ENCODE data around the gene SLC24A3.

SLC24A3 gene

DNA sequence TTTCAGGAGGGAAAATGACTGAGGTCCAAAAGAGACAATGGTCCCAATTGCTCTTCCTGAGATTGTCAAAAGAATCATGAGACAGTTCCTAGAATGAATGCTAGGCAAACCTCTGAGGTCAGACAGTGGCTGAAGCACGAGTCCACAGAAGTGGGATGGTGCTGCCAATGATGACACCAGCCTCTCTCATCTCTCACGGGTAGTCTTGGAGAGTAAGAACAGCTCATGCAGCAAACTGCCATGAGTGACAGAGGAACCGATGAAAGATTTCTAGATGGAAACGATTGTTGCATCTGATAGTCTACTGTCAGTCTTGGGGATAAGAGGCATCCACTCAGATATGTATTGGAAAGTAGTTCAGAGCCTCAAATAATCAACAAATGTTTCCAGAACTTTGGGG lies 188.7 kb downstream of the SLC24A3 start:
- no peak for DNase-seq

DNA sequence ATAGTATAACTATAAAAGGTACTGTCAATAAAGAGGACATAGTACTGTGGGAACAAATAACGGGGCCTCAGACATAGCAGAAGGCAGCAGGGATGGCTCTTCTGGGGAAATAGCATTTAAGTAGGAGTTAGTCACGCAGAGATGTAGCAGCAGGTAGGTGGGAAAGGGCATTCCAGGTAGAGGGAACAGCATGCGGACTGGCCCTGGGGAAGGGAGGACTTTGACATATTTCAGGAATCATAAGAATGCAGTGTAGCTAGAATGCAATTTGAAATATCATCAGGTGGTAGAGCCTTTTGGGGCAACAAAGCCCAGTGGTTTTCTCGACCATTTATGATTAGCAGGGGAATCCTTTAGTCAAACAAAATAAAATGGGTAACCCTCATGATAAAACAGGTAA lies 191.1 kb downstream of the SLC24A3 start:
- DNase-seq, result no peak

DNA sequence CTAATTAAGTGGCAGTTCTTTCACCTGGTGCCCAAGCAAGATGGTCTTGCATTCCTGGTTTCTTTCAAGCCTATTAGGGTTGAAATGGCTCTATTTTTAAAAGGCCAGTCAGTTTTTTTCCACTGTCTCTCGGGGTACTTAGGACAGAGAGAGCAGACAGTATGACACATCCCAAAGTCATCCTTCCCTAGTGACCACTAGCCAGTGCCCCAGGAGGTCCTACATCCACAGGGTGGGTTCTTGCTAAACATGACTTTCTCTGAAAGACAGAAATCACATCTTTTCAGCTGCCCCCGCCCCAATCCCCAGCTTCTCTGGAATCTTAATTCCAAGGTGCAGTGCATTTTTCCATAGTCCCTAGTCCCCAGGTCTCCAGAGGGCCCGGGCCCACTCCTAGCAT lies 192.4 kb downstream of the SLC24A3 start:
- DNase-seq, result no peak

DNA sequence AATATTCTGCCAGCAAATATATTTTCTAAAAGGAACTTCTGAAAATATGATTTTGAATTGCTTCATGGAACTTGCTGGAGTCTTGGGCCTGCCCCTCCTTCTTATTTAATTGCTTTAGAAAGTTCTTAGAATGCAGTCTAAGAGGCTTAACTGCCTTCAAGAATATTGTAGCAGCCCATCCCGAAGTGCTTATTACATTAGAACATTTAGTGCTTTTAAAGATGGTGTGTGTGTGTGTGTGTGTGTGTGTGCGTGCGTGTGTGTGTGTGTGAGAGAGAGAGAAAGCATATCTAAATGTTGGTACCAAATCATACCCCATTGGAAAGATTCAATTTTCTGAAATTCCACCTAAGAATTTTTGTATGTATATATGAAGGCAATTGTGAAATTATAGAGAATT lies 193.5 kb downstream of the SLC24A3 start:
- no peak for DNase-seq

DNA sequence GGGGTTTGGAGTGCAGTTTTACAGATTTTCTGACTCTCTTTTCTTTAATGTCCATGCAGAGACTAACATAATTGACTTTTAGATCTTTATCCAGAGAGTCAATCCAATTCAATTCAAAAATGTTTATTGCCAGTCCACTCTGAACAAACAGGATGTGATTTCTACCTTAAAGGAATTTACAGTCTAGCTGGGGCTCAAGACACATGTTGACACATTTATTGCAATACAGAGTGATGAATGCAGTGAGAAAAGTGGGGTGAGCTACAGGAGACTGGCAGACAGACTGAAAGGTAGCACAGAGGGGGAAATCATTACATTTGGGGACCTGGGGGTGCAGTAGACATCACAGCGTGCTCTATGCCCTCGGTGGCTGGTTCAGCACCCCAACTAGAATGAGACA lies 193.9 kb downstream of the SLC24A3 start:
- DNase-seq, result no peak

DNA sequence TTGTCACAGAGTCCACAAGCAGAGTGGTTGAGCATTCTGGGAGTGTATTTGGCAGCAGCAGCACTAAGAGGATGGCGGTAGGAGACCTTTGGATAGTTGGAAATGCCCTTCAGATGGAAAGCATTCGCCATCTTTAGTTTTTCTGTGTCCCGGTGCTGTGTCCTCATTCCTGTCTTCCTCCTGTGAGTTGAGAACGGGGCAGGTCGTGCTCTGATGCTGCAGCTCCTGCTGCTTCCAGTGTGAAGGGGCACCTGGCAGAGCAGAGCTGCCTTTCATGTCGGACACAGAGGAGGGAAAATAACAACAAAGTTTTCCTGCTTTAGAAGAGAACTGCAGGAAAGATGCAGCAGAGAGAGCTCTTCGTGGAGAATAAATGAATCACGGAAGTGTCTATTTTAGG lies 194.8 kb downstream of the SLC24A3 start:
- DNase-seq, result no peak

DNA sequence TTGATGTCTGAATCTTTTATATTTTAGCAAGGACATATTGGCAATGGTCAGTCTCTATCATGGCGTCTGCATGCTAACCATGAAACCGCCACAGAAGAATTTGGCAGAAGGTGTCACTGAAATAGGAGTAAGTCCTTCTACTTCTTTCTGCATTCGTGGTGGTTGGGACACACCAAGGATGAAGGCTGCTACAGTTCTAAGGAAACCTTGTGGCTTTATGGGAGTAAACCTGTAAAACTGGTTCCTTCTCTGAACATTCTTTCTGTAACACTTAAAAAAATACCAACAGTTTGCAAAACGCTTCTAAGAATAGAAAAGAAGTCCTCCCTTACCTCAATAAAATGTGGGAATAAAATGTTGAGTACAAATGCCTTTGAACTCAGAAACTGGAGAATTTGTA lies 195.3 kb downstream of the SLC24A3 start:
- DNase-seq, result no peak

DNA sequence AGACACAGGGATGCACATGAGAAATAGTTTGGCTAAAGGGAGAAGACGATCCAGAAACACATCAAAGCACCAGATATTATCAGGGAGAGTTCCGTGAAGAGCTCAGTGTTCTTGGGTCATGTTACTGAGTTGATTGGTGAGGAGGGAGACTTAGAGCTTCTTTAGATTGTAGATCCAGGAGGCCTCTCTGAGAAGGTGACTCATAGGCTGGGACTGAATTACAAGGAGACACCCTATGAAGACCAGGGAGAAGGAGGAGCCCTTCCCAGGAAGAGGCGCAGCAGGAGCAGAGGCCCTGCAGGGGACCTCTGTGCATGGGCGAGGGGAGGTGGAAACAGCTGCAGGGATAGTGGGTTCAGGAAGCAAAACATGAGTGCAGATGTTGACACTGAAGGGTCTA lies 196.5 kb downstream of the SLC24A3 start:
- no peak for DNase-seq

DNA sequence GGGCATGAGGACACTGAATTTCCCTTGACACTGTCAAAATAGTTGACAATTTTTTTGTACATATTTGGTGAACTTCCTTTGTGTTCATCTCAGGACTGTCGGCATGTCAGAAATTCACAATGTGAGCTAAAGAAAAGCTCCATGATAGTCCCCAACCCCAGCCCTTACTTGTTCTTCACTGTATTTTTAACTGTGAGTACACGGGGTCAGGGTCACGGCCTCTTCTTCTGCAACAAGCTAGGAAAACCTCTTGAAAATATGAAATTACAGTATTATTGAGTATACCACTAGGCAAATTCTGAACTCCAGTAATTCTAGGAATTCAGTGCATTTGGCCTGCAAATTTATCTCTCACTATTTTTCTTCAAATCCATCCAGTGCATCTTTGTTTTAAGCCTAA lies 199.4 kb downstream of the SLC24A3 start:
- no peak for DNase-seq

DNA sequence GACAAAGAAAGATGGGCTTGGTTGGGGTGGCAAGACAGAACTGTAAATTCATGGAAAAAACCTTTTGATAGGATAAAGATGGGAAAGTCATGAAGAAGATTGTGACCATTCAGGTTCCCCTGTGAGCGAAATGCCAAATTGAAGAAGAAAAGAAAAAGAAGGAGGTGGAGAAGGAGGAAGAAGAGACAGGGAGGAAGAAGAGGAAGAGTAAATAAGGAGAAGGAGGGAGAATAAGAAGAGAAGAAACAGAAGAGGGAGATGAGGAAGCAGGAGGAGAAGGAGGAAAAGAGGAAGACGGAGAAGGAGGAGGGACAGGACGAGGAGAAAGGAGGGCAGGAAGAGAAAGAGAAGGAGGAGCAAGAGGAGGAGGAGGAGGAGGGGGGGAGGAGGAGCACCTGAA lies 199.8 kb downstream of the SLC24A3 start:
- DNase-seq, result no peak

DNA sequence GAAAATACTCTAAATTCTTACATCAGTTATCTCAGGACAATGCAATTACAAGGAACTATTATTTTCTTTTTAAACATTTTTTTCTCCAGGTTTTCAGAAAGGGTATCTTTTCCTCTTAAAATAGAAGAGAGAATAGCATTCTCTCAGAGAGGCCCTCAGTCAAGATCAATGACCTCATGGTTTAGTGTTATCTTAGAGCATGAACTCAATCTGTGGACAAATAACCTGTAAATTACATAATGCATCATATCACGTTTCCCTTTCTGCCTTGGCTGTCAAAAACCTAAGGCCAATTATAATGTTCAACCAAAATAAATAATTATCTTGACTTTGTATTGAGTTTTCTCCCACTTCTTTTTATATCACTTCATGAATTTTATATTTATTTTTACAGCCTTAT lies 202.2 kb downstream of the SLC24A3 start:
- DNase-seq, result no peak

DNA sequence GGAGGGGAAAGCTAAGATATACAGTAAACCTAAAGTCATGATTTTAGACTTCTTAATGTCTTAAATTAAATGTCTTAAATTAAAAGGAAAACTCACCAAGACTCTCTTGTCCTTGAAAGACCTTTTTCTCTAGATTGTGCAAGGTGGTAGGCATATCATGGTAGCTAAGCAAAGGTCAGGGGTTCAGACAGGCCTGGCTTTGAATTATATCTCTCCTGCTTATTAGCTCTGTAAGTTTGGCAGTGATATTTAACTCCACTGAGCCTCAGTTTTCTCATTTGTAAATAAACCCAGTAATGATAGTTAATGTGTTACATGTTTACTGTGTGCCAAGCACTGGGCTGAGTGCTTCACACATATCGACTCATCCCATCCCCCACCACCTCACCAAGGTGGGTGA lies 203.3 kb downstream of the SLC24A3 start:
- DNase-seq, result no peak

DNA sequence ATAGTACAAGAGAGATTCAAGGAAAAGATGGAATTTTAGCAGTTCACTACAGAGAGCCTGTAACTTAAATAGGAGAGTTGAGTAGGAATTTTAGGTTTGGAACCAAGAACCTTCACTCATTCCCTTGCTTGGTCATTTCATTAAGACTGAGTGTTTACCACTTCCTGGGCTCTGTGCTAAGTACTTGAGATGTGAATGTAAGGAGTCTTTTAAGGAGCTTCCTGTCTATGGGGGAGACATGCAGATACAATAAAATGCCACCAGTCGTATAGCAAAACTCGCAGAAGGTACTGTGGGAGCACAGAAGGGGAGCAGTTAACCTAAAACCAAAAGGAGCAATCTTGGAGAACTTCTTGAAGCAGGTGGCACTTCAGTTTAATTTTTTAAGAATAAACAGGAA lies 204.2 kb downstream of the SLC24A3 start:
- no peak for DNase-seq

DNA sequence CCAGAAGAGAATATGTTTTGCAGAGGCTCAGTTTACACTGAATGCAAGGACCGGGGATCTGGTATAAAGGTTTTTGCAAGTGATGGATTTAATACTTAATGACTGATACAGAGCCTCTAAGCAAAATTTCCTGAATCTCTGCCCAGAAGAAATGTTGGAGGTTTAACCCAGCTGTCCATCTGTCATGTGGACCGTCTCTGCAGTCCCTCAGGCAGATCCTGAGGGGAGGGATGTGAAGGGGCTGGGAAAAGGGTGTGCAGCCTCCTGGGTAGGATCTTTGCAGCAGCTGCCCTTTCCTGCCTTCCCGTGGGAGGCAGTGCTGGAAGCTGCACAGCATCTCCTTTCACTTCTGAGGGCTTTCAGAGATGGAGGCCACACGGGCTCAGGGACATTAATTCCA lies 207.0 kb downstream of the SLC24A3 start:
- DNase-seq, result no peak

DNA sequence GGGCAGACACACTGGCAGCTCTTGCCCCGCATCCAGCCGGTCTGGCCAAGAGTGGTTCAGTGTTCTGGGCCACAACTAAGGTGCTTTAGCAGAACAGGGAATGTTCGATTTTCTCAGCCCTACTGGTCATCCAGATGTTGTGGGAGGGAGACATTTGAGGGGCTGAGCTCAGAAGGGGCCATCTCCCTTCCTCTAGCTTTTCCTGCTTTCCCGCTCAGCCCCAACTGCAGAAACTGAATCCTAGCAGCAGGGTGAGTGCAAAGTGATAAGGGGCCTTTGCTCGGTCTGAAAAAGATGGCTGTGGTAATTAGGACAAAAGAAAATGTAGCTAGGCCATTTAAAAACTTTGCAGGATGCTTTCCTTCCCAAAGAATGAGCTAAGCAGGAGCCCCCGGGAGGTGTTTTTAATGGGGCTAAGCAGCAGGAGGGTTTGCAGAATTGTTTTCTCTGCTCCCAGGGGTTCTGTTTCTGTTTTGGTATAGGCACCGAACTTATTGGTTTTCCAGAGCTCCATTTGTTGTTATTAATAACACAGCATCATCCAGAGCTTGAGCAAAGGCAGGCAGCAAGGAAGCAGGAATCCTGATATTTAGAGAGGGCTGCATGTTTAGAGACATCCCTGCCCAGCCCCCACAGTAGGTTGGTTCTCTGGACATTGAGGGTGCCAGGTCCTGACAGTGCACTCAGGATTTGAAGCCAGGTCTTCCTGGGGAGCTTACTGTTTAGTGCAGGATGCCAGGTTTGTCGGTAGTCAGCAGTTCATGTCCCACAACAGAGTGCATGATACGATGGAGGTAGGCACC lies 210.9 kb downstream of the SLC24A3 start:
- DNase-seq, result no peak

DNA sequence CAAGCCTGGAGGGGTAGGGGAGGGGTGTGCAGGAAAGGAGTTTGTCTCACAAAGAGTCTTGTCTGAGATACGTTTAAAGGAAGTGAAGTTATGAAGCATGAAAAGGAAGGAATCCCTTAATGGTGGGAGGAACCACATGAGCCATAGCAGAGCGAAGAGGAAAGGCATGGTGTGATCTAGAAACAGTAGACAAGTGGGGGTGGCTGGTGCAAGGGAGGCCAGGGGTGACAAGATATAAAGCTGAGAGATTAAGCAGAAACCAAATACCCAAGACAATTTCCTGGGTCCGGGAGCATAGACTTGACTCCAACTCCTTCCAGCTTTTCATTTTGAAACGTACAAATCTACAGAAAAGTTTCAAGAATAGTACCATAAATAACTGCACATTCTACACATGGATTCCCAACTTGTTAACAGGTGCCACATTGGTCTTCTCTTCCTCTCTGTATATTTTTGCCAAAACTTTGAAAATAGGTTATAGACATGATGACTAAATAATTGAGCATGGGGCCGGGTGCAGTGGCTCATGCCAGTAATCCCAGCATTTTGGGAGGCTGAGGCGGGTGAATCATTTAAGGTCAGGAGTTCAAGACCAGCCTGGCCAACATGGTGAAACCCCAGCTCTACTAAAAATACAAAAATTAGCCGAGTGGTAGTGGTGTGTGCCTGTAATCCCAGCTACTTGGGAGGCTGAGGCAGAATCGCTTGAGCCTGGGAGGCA lies 211.6 kb downstream of the SLC24A3 start:
- DNase-seq, result no peak

DNA sequence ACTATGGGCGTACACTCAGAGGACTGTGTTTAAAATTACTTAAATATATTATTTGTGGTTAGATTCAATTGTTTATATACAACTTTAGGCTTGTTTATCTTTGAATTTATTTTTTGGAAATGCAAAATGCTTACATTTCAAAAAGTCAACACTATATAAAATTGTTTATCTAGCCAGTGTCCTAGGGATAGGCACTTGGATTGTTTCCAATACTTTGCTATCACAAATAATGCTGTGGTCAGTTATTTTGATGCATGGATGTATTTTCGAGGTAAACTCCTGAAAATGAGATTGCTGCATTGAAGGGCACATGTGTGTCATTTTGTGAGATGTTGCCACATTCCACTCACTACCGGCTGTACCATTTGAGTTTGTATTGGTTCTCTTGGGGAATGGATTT lies 213.9 kb downstream of the SLC24A3 start:
- DNase-seq, result no peak

DNA sequence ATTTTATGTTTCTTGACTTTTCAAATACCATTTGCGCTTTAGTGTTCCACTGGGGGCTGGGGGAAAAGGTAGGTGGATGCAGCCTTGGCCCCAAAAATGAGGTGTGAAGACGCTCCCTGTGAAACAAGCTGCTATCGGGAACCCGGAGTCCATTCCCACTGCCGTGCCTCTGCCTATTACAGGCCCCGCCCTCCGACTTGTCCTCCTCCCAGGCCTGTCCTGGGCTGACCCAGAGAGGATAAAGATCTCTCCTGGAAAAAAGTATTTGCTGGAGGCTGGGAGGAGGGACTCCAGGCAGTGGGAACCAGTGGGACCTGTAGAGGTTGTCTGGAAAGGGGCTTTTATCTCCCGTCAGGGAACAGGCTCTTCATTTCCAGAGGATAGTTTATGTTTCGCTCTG lies 215.0 kb downstream of the SLC24A3 start:
- no peak for DNase-seq

DNA sequence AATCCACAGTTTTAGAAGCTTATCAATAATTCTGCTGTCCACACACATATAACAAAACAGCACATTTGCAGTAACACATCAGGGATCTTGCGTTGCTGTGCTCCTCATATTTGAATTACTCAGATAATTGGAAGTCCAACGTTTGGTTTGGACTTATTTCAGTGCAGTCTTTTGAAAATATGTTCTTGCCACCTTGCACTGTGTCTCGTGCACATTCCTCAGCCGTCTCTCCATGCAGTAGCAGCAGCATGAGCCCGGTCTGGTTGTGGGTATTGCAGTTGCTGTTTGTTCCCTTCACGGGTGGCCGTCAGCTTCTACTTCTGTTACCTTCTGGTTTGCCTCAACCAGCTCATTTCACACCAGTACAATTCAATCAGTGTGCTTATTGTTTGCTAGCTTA lies 215.5 kb downstream of the SLC24A3 start:
- DNase-seq, result no peak

DNA sequence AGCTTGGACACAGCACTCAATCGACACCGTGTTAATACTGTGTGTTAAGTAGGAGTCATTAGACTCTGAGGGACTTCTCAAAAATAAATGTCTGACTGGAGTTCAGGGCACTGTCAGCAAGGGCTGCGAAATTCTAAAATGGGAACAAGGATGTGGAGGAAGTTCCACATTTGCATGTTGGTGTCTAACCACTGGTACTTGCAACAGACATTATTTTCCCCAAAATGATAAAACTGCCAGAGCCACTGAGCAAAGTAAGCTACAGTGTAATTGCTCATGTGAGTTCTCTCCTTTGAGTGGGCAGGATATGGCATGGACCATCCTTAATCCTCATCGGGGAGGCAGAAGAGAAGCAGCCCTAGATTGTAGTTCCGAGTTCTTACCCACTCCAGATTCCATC lies 215.9 kb downstream of the SLC24A3 start:
- DNase-seq, result no peak

DNA sequence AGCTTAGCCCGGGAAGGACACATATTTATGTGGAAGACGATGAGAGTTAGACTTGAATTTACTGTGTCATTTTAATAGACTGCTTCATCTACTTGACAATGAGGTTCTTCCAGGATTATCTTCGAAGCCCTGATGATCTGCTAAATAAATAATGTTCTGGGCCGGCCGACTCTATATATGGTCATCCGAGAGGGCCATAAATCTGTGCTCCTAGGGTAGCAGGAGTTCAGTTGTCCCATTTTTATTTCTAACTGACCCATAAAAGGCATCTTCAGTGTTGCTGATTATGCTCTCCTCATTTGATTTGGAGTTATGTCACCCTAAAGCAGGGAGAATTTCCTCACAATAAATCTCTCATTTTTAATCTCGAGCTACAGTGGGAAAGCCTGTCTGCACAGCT lies 217.1 kb downstream of the SLC24A3 start:
- DNase-seq, result no peak

DNA sequence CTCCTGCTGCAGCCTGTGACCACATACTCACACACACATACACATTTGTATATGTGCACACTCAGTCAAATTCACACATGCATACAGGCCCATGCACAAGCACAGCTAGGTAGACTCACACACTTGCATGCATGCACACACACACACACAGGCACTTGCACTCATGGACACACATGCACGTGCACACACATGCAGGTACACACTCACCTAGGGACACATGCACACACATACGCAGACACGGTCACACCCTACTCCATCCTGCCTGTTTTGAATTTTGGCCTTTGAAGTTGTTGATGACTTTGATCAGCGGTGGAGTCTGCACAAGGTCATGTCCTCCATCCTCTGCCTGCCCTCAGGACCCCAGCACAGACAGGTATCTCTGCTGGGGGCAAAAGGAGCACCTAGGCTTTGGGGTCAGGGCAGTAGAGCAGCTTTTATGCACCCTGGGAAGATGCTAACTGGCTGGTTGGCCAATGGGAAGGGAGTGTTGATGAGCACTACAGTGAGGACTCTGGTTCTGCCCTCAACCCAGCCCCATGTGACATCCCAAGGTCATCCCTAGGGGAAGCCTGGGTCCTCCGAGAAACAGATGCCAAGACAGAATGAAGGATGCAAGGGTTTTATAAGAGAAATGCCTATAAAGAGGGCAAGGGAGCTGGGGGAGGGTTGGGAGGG lies 218.3 kb downstream of the SLC24A3 start:
- no peak for DNase-seq

DNA sequence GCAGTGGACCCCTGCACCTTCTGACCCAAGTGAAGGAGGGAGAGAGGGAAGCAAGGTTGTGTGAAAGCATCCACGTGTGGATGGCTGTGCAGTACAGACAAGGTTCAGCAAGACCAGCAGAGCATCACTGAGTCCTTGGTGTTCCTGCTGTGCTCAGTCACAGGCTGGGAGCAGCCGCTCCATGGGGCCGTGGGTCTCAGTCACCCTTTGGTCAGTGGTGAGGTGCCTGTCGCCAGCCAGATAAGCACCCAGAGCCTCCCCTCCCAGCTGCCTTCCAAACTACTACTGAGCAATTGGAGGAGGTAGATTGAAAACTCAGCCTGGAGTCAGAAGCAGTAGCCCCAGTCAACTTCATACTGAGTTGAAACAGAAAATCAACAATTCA lies 218.9 kb downstream of the SLC24A3 start:
- DNase-seq, result no peak

DNA sequence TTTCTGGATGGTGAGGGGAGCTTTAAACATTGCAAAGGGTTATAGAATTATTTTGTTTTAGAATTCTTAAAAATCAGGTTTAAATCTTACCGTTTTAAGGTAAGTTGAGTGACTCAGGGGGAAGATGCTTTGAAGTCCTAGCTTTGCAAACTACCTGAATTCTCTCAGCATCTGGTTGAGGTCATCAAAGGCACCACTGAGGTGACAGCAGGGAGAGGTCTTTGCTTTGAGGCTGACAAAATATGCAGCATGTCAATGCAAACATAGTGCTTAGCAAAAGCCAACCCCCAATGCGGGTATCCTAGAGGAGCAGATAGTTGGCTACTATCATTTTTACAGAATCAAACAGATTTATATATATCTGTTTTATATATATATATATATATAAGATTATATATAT lies 219.5 kb downstream of the SLC24A3 start:
- DNase-seq, result no peak
